B cell (primary cell): Measurements from ENCODE around the gene PARVB. TPM values are rescaled to one million over a fixed set of nuclear protein-coding genes. Genes with fewer than 3 reads are reported as not detected.

Source experiments
- ATAC-seq: fragments of 200-7000 bp; cut with Tn5 transposase; one replicate; pipeline ENCODE4 v1.10.0; 2021; ENCODE audit warnings: low read depth, mild to moderate bottlenecking, moderate number of reproducible peaks, moderate library complexity
- CTCF ChIA-PET: fragments of 350-600 bp; sonication (Branson Sonifier 250); formaldehyde crosslinking; loops from one replicate; lab custom pipeline; 2021; ENCODE audit warnings: antibody characterized with exemption, inconsistent platforms; lab: Charles Lee
- POLR2A ChIA-PET: fragments of 350-600 bp; sonication (Branson Sonifier 250); formaldehyde crosslinking; loops from one replicate; lab custom pipeline; 2021; ENCODE audit warnings: antibody characterized with exemption; lab: Charles Lee
- DNase-seq: peaks from one replicate; pipeline ENCODE4 v3.0.0; 2013
- H2AFZ ChIP-seq: 2 replicates; pipeline ENCODE4 v1.6.1; 2012; ENCODE audit warnings: mild to moderate bottlenecking, low read depth, low read length; ENCODE audit not compliant: insufficient read depth, poor library complexity, severe bottlenecking
- H3K27ac ChIP-seq, 2 donors: 1 replicate in 1 of 2; 2 replicates in 1 of 2; pipeline ENCODE4 v1.5.1; 2012 to 2013; ENCODE audit warnings: low read length in 2 of 2, mild to moderate bottlenecking in 2 of 2, moderate library complexity in 1 of 2
- H3K27me3 ChIP-seq, 4 experiments: fragments of 200-600 bp in 1 of 4; sonication (generic) in 1 of 4; replicated peaks in 1 of 4; 1 replicate in 2 of 4; 2 replicates in 2 of 4; pipeline versions ENCODE4 v1.6.1 to v1.7.0; 2013 to 2016; ENCODE audit warnings: low read length in 3 of 4, mild to moderate bottlenecking in 2 of 4, mixed read lengths in 1 of 4, moderate library complexity in 1 of 4; ENCODE audit not compliant: insufficient read depth in 4 of 4, control insufficient read depth in 3 of 4; ENCODE audit errors: control extremely low read depth in 1 of 4
- H3K36me3 ChIP-seq, 2 experiments: replicated peaks in 1 of 2; 1 replicate in 1 of 2; 2 replicates in 1 of 2; pipeline versions ENCODE4 v1.6.1 to v1.7.1; 2013; ENCODE audit warnings: low read length in 1 of 2; ENCODE audit not compliant: insufficient read depth in 2 of 2, control insufficient read depth in 1 of 2; ENCODE audit errors: control extremely low read depth in 1 of 2, extremely low read depth in 1 of 2
- H3K4me1 ChIP-seq, 2 donors: fragments of 200-600 bp in 1 of 2; sonication (generic) in 1 of 2; 1 replicate in 1 of 2; 2 replicates in 1 of 2; pipeline versions ENCODE4 v1.5.1 to v1.6.1; 2013 to 2017; ENCODE audit warnings: low read length in 2 of 2; ENCODE audit not compliant: control insufficient read depth in 2 of 2, insufficient read depth in 2 of 2
- H3K4me2 ChIP-seq: replicated peaks from 2 replicates; pipeline ENCODE3; 2012; ENCODE audit warnings: mild to moderate bottlenecking, low read depth, low read length; ENCODE audit not compliant: poor library complexity, severe bottlenecking
- H3K4me3 ChIP-seq, 5 experiments: fragments of 200-600 bp in 1 of 5; sonication (generic) in 1 of 5; 1 replicate in 3 of 5; 2 replicates in 2 of 5; pipeline versions ENCODE4 v1.5.1 to v1.7.0; 2011 to 2016; ENCODE audit warnings: low read length in 4 of 5, mild to moderate bottlenecking in 4 of 5, low read depth in 2 of 5, control low read depth in 1 of 5, moderate library complexity in 1 of 5; ENCODE audit not compliant: insufficient read depth in 1 of 5; ENCODE audit errors: control extremely low read depth in 1 of 5, extremely low read depth in 1 of 5
- H3K79me2 ChIP-seq: fragments of 200-600 bp; sonication (generic); one replicate; pipeline ENCODE4 v1.6.0; 2016; ENCODE audit warnings: low read length; ENCODE audit not compliant: control insufficient read depth, insufficient read depth
- H3K9ac ChIP-seq: fragments of 200-600 bp; sonication (generic); 2 replicates; pipeline ENCODE4 v1.6.1; 2017; ENCODE audit warnings: mild to moderate bottlenecking, low read length, moderate library complexity
- H3K9me3 ChIP-seq, 3 donors: one replicate each; pipeline versions ENCODE4 v1.6.1 to v1.7.1; 2013; ENCODE audit warnings: low read length in 2 of 3; ENCODE audit not compliant: control insufficient read depth in 2 of 3, insufficient read depth in 1 of 3; ENCODE audit errors: control extremely low read depth in 1 of 3
- H4K20me1 ChIP-seq: 2 replicates; pipeline ENCODE4 v1.6.0; 2012; ENCODE audit warnings: mild to moderate bottlenecking, low read length; ENCODE audit not compliant: insufficient read depth, control insufficient read depth, poor library complexity, severe bottlenecking
- H3K27ac Mint-ChIP-seq: one replicate; pipeline ENCODE4 v1.8.0; 2021; ENCODE audit warnings: mixed read lengths
- H3K27me3 Mint-ChIP-seq: one replicate; pipeline ENCODE4 v1.8.0; 2021; ENCODE audit warnings: mixed read lengths
- H3K4me1 Mint-ChIP-seq: one replicate; pipeline ENCODE4 v1.8.0; 2021; ENCODE audit warnings: mixed read lengths
- H3K4me3 Mint-ChIP-seq: one replicate; pipeline ENCODE4 v1.8.0; 2021; ENCODE audit warnings: mixed read lengths
- H3K9me3 Mint-ChIP-seq: one replicate; pipeline ENCODE4 v1.8.0; 2022; ENCODE audit warnings: mixed read lengths; ENCODE audit not compliant: insufficient read depth
- EZH2 ChIP-seq: IDR thresholded peaks from 2 replicates; pipeline ENCODE4 v1.6.1; 2012; ENCODE audit warnings: borderline replicate concordance, low read depth, mild to moderate bottlenecking, moderate library complexity, low read length; ENCODE audit not compliant: insufficient read depth, poor library complexity, severe bottlenecking
- WGBS: methylation state at CpG from one replicate; pipeline ENCODE4 v1.1.5; 2013; ENCODE audit warnings: missing lambda C conversion rate; ENCODE audit not compliant: insufficient coverage; 5-methylcytosine and 5-hydroxymethylcytosine counted together
- intact Hi-C: fragments of 100-400 bp; cut with micrococcal nuclease; formaldehyde crosslinking; loops from one replicate; pipeline ENCODE4 v1.10.0; 2022
- polyA plus RNA-seq: library from polyadenylated mRNA; depleted of rRNA; stranded (reverse); fragments of >200 nt; gene quantifications from 2 replicates; pipeline ENCODE4 v1.2.3, GENCODE V29; 2012
- total RNA-seq, 2 donors: library from RNA; stranded (reverse); fragments of 120-200 nt in 1 of 2; gene quantifications; 1 replicate in 1 of 2; 2 replicates in 1 of 2; pipeline versions ENCODE4 v1.2.3 to v1.2.4, GENCODE V29; 2013 to 2022
- TF ChIP-seq, protein P1 (sequence below): fragments of 200-600 bp; IDR thresholded peaks from one replicate; pipeline ENCODE4 v1.8.0; 2022; ENCODE audit warnings: antibody characterized with exemption, mild to moderate bottlenecking

PARVB gene
- total and polyA plus RNA-seq, 2 donors (not counting 1 experiment from before 2014, with no cell fraction given) = 48.0 to 49.4 TPM

- Histone ChIP-seq H3K4me2 (no peak overlapping the region), H3K27me3 (no peaks in the 10 kb centered on the region), H3K4me1 (no peaks in the 10 kb centered on the region), H4K20me1 (no peaks in the 10 kb centered on the region), H3K9ac (no peak overlapping the region), H2AFZ (no peak overlapping the region), H3K36me3 (peaks cover 0 to 71% of the 10 kb centered on the region in 2 experiments), H3K27ac (no peak overlapping the region), H3K4me3 (no peak overlapping the region), H3K79me2 (no peaks in the 10 kb centered on the region), H3K9me3 (peaks cover 0 to 18% (median 7%) of the 10 kb centered on the region in 3 donors)
- intact Hi-C loops = no loop called here
- ChIA-PET CTCF (interaction anchor here (1.0 kb wide), 1 partner anchor 43 kb away, joined by 3 read pairs; the partner anchor contains the start of gene PARVG), POLR2A (no interaction called here)
- no peaks in the 10 kb centered on the region for H3K9me3 Mint-ChIP-seq
- H3K27ac Mint-ChIP-seq = no peak overlapping the region
- H3K4me3 Mint-ChIP-seq = no peak overlapping the region
- no peak for ATAC-seq
- DNase-seq = no peak
- TF ChIP-seq EZH2 = no peak
- TF ChIP-seq, protein P1, sequence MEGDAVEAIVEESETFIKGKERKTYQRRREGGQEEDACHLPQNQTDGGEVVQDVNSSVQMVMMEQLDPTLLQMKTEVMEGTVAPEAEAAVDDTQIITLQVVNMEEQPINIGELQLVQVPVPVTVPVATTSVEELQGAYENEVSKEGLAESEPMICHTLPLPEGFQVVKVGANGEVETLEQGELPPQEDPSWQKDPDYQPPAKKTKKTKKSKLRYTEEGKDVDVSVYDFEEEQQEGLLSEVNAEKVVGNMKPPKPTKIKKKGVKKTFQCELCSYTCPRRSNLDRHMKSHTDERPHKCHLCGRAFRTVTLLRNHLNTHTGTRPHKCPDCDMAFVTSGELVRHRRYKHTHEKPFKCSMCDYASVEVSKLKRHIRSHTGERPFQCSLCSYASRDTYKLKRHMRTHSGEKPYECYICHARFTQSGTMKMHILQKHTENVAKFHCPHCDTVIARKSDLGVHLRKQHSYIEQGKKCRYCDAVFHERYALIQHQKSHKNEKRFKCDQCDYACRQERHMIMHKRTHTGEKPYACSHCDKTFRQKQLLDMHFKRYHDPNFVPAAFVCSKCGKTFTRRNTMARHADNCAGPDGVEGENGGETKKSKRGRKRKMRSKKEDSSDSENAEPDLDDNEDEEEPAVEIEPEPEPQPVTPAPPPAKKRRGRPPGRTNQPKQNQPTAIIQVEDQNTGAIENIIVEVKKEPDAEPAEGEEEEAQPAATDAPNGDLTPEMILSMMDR = no peak
- H3K4me1 Mint-ChIP-seq = no peaks in the 10 kb centered on the region
- WGBS = 100% methylated on average over 1 of the region's 3 CpGs
- H3K27me3 Mint-ChIP-seq = no peaks in the 10 kb centered on the region
These were observed 113.3 kb downstream of the PARVB start for GRCh38 chr22:44137415-44137814.

- no peak overlapping the region for H2AFZ ChIP-seq
- Mint-ChIP-seq H3K4me3 (no peak overlapping the region), H3K4me1 (peaks cover under 1% of the 10 kb centered on the region), H3K27ac (no peak overlapping the region), H3K9me3 (no peaks in the 10 kb centered on the region), H3K27me3 (no peaks in the 10 kb centered on the region)
- DNase-seq (no peak), ATAC-seq (no peak)
- H3K4me1 ChIP-seq = no peaks in the 10 kb centered on the region
- no peaks in the 10 kb centered on the region for H3K79me2 ChIP-seq
- no peak overlapping the region for H3K9ac ChIP-seq
- no peak overlapping the region for H3K4me3 ChIP-seq
- H3K36me3 ChIP-seq = peaks cover 0 to 58% of the 10 kb centered on the region in 2 experiments
- H3K27ac ChIP-seq = no peak overlapping the region
- H3K27me3 ChIP-seq = no peaks in the 10 kb centered on the region
- intact Hi-C loops = no loop called here
- H3K4me2 ChIP-seq = no peak overlapping the region
- POLR2A ChIA-PET = no interaction called here
- no peak for TF ChIP-seq EZH2
- TF ChIP-seq, protein P1 = no peak
- no peaks in the 10 kb centered on the region for H4K20me1 ChIP-seq
- H3K9me3 ChIP-seq = peaks cover 0 to 17% (median 7%) of the 10 kb centered on the region in 3 donors
- 100% methylated on average over 4 of the region's 6 CpGs for WGBS
- CTCF ChIA-PET = interaction anchor here (2.3 kb wide), 1 partner anchor 147 kb away, joined by 7 read pairs; no protein-coding TSS in a partner anchor
These were observed 115.7 kb downstream of the PARVB start for GRCh38 chr22:44139773-44140172.
